Measurements from ENCODE around the gene EFEMP2. TPM values are rescaled to one million over a fixed set of nuclear protein-coding genes. Genes with fewer than 3 reads are reported as not detected.

The EFEMP2 gene
- total RNA-seq, 2 experiments from 2014 or later: 7.2 to 7.6 TPM

DNA sequence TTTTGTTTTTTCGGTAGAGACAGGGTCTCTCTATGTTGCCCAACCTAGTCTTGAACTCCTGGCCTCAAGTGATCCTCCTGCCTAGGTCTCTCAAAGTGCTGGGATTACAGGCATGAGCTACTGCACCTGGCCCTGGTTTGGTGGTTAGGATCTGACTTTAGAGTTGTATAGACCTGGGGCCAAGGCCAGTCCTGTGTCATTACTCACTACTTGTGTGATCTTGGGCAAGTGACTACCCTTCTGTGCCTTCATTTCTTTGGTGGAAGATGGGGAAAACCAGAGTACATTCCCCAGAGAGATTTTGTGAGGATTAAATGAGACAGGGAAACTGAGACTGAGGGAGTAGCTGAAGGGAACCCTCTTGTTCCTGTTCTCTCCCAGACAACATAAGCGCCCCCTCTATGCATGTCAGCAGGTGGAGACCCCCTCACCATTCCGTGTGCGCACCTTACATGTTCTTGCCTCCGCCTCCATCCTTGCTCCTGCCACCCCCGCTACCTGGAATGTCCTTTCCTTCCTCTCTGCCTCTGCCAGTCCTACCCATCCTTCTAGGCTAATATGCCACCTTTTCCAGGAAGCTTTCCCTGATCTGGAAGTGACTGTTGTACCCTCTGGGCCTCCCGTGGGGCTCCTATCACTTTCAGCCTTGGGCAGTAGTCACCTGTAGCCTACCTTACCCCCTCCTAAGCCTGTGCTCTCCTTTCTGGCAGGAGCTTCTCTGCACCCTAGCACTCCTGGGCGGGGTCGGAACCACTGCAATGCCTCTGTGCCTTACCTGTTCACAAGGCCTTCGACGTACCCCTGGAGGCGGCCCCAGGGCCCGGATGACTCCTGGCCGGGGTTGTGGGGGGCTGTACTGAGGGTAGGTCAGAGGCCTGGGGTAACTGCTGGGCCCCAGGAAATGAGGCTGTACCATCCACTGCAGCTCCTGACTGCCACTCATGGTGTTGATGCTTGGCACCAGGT is 23.7 kb upstream of the EFEMP2 start:
- Histone ChIP-seq H4K20me1 (ENCODE audit: insufficient read depth, low read length) (peaks cover 5% of the 10 kb centered on the region; the same call in 1 of the 2 replicates), H3K9me3 (ENCODE audit: low read length) (no peaks in the 10 kb centered on the region), H3K27ac (ENCODE audit: low read depth, low read length, poor library complexity, severe bottlenecking) (no peak overlapping the region), H3K9me2 (ENCODE audit: insufficient read depth, low read length) (no peaks in the 10 kb centered on the region), H3K4me3 (ENCODE audit: low read depth, low read length, poor library complexity, severe bottlenecking) (no peak overlapping the region), H3K4me2 (ENCODE audit: low read length) (no peak overlapping the region), H3K79me2 (ENCODE audit: insufficient read depth, low read depth, low read length) (peaks cover 18% of the 10 kb centered on the region), H2AFZ (ENCODE audit: low read length) (no peak overlapping the region), H3K36me3 (ENCODE audit: insufficient read depth, low read length) (peaks cover 3% of the 10 kb centered on the region; the same call in 1 of the 2 replicates), H3K4me1 (ENCODE audit: insufficient read depth, low read length, poor library complexity, severe bottlenecking) (peaks cover 44% of the 10 kb centered on the region)
- TF ChIP-seq, protein P1, sequence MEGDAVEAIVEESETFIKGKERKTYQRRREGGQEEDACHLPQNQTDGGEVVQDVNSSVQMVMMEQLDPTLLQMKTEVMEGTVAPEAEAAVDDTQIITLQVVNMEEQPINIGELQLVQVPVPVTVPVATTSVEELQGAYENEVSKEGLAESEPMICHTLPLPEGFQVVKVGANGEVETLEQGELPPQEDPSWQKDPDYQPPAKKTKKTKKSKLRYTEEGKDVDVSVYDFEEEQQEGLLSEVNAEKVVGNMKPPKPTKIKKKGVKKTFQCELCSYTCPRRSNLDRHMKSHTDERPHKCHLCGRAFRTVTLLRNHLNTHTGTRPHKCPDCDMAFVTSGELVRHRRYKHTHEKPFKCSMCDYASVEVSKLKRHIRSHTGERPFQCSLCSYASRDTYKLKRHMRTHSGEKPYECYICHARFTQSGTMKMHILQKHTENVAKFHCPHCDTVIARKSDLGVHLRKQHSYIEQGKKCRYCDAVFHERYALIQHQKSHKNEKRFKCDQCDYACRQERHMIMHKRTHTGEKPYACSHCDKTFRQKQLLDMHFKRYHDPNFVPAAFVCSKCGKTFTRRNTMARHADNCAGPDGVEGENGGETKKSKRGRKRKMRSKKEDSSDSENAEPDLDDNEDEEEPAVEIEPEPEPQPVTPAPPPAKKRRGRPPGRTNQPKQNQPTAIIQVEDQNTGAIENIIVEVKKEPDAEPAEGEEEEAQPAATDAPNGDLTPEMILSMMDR (conservative IDR thresholded peaks at IDR 0.05; ENCODE audit: low read length): no peak
- TF ChIP-seq EZH2phosphoT487 (IDR thresholded peaks at IDR 0.05; ENCODE audit: borderline replicate concordance, low read depth, low read length): no peak
- ChIA-PET CTCF (ENCODE audit: unreplicated experiment) (no interaction called here), POLR2A (interaction anchor here (0.6 kb wide), 1 partner anchor 200 kb away, joined by 3 read pairs; no protein-coding TSS in a partner anchor)
- BruUV-seq (replicated peaks): no TSS peak
- no peak for DNase-seq (ENCODE audit: low spot score)
- intact Hi-C loops (cut with micrococcal nuclease; ENCODE audit: unreplicated experiment): no loop called here

DNA sequence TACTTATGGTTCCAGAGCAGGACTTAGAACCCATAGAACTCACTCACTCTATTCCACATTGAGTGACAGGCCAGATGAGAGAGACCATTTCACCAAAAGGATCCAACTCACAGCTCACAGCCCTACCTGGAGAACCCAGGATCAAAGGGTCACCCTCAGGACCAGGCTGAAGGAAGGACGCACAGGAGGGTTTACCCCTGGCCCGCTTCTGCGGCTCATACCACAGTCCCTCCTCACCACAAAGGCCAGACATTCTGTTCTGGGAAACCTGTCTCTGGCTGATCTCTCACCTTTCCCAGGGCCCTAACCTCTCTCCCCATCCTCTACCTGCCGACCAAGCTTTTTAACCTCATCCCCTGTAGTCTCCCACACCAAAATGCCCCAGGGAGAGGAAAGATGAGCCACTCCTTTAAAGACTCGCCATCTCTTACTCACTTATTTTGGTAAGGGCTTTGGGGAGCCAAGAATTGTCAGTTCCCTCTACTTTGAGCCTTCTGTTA is 22.9 kb upstream of the EFEMP2 start:
- Histone ChIP-seq H2AFZ (ENCODE audit: low read length) (no peak overlapping the region), H3K9me2 (ENCODE audit: insufficient read depth, low read length) (no peaks in the 10 kb centered on the region), H3K36me3 (ENCODE audit: insufficient read depth, low read length) (peaks cover 5% of the 10 kb centered on the region; the same call in 1 of the 2 replicates), H3K27ac (ENCODE audit: low read depth, low read length, poor library complexity, severe bottlenecking) (no peak overlapping the region), H3K4me3 (ENCODE audit: low read depth, low read length, poor library complexity, severe bottlenecking) (no peak overlapping the region), H3K4me2 (ENCODE audit: low read length) (no peak overlapping the region), H3K79me2 (ENCODE audit: insufficient read depth, low read depth, low read length) (peaks cover 25% of the 10 kb centered on the region), H4K20me1 (ENCODE audit: insufficient read depth, low read length) (peaks cover 5% of the 10 kb centered on the region; the same call in 1 of the 2 replicates), H3K9me3 (ENCODE audit: low read length) (no peaks in the 10 kb centered on the region), H3K4me1 (ENCODE audit: insufficient read depth, low read length, poor library complexity, severe bottlenecking) (peaks cover 41% of the 10 kb centered on the region)
- CTCF ChIA-PET (ENCODE audit: unreplicated experiment): no interaction called here
- POLR2A ChIA-PET: interaction anchor here (0.5 kb wide), 1 partner anchor 59 kb away, joined by 5 read pairs; no protein-coding TSS in a partner anchor
- intact Hi-C loops (cut with micrococcal nuclease; ENCODE audit: unreplicated experiment): no loop called here
- no peak for DNase-seq (ENCODE audit: low spot score)
- no TSS peak for BruUV-seq (replicated peaks)
- no peak for TF ChIP-seq EZH2phosphoT487 (IDR thresholded peaks at IDR 0.05; ENCODE audit: borderline replicate concordance, low read depth, low read length)
- TF ChIP-seq, protein P1 (conservative IDR thresholded peaks at IDR 0.05; ENCODE audit: low read length): no peak
